Measurements from ENCODE around the gene PTPRN2. TPM values are rescaled to one million over a fixed set of nuclear protein-coding genes. Genes with fewer than 3 reads are reported as not detected.
A peak's percentile ranks its signal among the peaks of the same experiment; 100 is the strongest.

The PTPRN2 gene
- total and polyA plus RNA-seq, 9 of the 15 experiments (the other 6 are each of a cell fraction or from before 2014, with no cell fraction given): not detected

- Histone ChIP-seq H4K20me1 (replicated peaks; ENCODE audit: control insufficient read depth, insufficient read depth, low read length) (0 out of 2 replicates have a peak, but pooled peaks cover 3% of the 10 kb centered on the region), H3K36me3 (ENCODE audit: control insufficient read depth, insufficient read depth, low read length) (no peaks in the 10 kb centered on the region), H3K27ac (ENCODE audit: extremely low read depth, low read depth, low read length) (no peak overlapping the region), H3K79me2 (ENCODE audit: control insufficient read depth, insufficient read depth, low read length) (no peaks in the 10 kb centered on the region), H2AFZ (ENCODE audit: low read depth, low read length) (no peak overlapping the region), H3K27me3 (ENCODE audit: control insufficient read depth in 2 of 2, insufficient read depth in 2 of 2, low read length in 2 of 2) (peaks cover 37 to 79% of the 10 kb centered on the region in 2 experiments), H3K9me1 (ENCODE audit: control insufficient read depth, insufficient read depth, low read length) (no peaks in the 10 kb centered on the region), H3K4me2 (ENCODE audit: insufficient read depth, low read length) (no peak overlapping the region), H3K4me3 (no peak overlapping the region), H3K9me3 (replicated peaks; ENCODE audit: control insufficient read depth, insufficient read depth, low read depth, low read length) (no peaks in the 10 kb centered on the region), H3K4me1 (replicated peaks in 1 of 2; ENCODE audit: control insufficient read depth in 2 of 2, insufficient read depth in 2 of 2, low read length in 2 of 2) (peaks cover 0 to 10% of the 10 kb centered on the region in 2 experiments; a peak in 1 of 5 replicates), H3K9ac (ENCODE audit: insufficient read depth in 1 of 2, low read depth in 2 of 2, low read length in 2 of 2) (no peak overlapping the region)
- TF ChIP-seq ZBTB11 (CRISPR knock-in tag; IDR thresholded peaks at IDR 0.05): no peak
- BruUV-seq (replicated peaks): no TSS peak
- CTCF ChIA-PET (ENCODE audit: low intra/inter-chr PET ratio): no interaction called here
- FAIRE-seq: no peak
- no peak for DNase-seq (ENCODE audit: extremely low read depth in 1 of 4, low spot score in 3 of 4)
- ATAC-seq: peak; percentile 48; the same call in 2 of the 3 replicates
- intact Hi-C loops (cut with micrococcal nuclease) (no loop called here), in situ Hi-C loops (cut with MboI) (no loop called here)
- WGBS (ENCODE audit: insufficient coverage, low coverage, missing lambda C conversion rate): 1% methylated on average over 11 of the region's 13 CpGs
- POLR2A ChIA-PET: interaction anchor here (0.6 kb wide), 1 partner anchor 12 kb away, joined by 3 read pairs; no protein-coding TSS in a partner anchor
Observed at GRCh38 chr7:158270106-158270775, 317.4 kb downstream of the PTPRN2 start.
